HG03159 (cell line): Measurements from ENCODE around the gene SLC29A3.

Experiments
- ATAC-seq: cut with Tn5 transposase; IDR thresholded peaks from one replicate; pipeline ENCODE4 v1.9.1; 2021; ENCODE audit warnings: mild to moderate bottlenecking, moderate library complexity; ENCODE audit not compliant: unreplicated experiment

The SLC29A3 gene

DNA sequence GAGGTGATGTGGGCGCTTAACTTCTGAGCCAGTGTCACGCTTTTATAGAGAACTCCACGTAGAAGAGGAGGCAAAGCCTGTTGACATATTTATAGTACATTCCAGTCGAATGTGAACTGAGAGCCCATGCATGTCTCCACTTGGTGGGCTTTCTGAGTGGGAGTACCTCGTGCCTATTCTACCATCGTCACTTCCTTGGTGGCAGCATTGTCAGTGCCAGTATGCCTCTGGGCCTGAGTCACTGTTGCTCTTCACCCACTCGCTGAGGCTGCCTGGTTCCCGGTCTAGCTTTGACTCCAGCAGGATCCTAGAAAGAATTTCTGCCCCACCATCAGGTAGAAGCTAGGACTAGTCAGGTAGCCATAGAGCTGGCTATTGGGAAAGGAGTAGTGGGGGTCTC is 47.6 kb downstream of the SLC29A3 start:
- ATAC-seq = no peak

DNA sequence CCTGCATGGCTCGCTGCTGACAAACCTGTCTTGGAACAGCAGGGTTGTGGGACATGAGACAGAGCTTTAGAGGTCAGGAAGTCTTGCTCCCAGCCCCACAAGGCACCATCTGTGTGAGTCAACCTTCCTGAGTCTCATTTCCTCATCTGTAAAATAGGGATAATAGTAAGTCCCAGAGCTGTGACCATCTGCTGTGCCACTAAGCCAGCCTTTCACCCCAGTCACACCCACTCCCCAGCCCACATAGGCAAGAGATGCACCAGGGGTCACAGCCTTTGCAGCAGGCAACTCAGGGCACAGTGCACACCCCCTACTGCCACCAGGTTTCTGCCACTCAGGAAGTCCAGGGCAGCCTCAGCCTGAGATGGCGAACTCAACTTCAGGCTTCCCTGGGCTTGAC is 48.2 kb downstream of the SLC29A3 start:
- ATAC-seq = no peak

DNA sequence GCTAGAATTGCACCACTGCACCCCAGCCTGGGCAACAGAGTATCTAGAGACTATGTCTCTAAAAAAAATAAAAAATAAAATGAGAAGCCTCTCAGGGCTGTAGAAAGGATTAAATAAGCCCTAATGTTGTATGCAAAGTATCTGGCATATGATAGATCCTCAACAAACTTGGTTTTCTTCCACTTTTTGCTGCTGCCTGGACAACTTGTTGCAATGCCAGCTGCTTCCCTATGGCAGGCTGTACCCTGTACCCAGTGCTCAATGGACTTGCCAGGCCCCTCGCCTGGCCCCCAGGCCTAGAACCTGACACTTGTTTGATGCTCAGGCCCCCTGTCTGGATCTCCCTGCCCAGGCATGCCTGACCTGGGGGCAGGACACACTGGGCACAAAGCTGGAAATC is 49.1 kb downstream of the SLC29A3 start:
- ATAC-seq = no peak

DNA sequence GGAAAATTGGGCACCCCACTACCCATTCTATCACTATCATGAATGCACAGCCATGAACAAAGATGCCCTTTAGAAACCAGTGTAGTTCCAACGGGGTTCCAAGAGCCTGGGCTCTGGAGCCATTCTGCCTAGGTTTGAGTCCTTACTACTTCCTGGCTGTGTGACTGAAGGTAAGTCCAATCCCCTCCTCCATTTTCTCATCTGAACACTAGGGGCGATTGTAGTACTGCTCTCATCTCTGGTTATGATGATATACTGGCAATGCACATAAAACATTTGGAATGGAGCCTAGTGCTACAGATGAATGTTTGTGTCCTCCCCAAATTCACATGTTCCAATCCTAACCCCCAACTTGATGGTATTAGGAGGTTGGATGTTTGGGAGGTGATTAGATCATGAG is 49.6 kb downstream of the SLC29A3 start:
- no peak for ATAC-seq

DNA sequence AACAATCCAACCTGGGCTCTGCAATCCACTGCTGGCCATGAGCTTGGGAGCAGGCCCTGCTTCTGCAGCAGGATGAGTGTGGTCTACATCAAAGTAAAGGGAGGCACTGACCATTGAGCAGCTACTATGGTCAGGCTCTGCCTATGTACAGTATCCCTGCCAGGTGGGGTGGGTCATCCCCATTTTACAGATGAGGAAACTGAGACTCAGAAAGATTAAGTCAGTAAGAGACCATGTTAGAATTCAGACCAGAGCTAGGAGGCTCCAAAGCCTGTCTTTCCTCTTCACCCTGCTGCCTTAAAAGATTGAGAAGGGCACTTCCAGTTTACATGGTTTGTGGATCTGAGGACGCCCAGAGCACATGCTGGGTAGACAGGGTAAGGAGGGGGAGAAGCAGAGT is 50.5 kb downstream of the SLC29A3 start:
- ATAC-seq = no peak

DNA sequence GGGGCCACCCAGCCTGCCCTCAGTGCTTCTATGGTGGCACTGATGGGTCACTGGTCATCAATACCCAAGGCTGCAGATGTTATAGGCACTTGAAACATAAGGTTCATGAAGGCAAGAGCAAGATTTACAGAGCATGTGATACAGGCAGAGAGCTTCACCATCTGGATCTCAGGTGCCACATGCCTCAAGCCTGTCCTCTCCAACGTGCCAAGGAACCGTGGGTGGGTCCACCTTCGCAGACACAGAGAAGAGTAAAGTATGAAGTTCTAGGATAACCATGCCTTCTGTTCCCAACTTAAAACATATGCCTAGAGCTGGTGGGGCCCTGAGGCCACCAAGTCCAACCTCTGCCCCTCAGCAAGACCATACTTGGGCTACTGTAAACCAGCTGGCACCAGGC is 51.0 kb downstream of the SLC29A3 start:
- no peak for ATAC-seq

DNA sequence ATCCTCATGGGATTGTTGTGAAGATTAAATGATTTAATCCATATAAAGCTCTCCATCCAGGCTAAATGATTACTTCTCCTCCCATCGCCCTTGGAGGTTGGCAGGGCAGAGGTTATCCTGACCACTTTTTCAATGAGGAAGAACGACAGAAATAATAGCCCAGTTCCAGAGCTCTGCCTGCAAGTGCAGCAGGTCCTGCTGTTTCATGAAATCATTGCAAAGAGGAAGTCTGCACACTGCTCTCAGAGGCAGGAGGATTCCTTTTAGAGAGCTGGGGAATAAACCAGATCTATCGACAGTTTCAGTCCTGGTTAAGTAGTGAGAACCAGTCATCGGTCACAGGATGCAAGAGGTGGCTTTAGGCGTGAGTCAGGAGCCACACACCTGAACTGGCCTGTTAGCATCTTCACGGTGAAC is 52.7 kb downstream of the SLC29A3 start:
- ATAC-seq = peak; percentile 43

DNA sequence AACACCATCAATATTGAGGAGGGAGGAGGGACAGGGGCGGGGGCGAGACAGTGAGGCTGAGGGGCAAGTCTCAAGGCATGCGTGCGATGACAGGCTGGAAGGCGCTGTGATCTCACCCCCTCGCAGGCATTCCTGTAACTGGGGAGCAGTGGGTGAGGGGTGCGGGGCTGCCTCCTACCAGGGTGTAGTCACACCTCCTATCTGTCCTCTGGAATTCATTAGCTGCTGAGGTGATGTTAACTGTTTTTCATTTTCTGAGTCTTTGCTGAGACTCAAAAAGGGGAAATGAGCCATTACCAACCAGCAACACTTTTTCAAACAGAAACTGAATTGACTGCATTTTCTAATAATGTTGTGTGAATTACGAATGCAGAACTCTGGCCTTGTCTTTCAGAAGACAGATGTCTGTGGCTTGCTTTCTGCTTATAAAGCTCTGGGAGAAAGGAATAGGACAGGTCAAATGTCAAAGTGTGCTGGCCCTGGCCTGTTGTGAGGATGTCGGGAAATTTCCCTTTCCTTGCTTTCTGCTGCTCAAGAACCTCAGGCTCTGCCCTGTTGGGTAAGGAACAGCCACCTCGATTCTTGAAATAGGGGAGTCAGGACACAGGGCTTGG is 53.9 kb downstream of the SLC29A3 start:
- peak; percentile 46 for ATAC-seq

DNA sequence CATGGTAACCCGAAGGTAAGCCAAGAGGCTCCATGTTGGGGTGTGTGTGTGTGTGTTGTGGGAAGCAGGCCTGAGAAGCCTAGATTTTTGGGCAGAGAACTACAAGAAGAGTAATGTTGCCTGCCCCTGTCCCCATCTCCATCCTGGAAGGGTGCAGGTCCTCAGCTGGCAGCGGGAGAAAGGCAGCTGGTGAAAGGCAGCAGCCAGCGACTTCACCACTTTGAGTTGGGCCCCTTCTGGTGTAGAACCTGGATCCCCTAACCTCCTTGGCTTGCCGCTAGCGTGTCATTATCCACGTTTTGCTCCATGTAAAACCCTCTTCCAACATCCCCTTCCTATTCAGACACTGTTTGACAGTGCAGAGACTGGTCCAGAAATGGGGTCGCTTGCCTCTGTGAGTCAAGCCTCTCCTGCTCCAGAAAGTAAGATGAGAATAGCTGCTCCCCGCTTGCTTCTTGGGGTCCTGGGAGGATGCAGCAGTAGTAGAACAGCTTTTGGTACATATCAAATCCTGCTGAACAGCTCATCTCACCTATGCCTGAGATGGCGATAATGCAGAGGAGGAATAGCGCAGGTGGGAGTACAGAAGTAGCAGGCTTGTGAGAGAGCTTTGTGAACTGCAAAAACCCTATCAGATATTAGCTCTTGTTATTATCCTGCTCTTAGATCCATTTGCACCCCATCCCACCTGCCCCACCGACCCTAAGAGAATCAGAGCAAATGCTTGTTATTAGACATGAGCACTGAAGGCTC is 55.6 kb downstream of the SLC29A3 start:
- no peak for ATAC-seq

DNA sequence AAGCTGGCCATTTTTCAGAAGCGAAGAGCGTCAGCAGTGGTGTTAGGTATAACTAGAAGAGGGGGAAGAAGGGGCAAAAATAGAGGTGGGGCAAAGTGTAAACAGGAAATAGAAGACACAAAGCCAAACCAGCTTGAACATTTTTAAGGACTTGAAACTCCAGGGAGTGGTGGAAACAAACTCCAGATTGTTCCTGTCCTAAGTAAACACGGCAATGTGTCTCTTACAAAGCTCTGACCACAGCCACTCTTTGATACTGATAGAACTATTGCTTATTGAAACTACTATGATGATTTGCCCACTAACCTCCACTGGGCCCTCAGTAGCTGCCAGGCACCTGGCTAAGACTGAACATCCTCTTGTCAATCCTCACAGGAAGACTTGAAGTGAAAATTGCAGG is 56.9 kb downstream of the SLC29A3 start:
- ATAC-seq = no peak

DNA sequence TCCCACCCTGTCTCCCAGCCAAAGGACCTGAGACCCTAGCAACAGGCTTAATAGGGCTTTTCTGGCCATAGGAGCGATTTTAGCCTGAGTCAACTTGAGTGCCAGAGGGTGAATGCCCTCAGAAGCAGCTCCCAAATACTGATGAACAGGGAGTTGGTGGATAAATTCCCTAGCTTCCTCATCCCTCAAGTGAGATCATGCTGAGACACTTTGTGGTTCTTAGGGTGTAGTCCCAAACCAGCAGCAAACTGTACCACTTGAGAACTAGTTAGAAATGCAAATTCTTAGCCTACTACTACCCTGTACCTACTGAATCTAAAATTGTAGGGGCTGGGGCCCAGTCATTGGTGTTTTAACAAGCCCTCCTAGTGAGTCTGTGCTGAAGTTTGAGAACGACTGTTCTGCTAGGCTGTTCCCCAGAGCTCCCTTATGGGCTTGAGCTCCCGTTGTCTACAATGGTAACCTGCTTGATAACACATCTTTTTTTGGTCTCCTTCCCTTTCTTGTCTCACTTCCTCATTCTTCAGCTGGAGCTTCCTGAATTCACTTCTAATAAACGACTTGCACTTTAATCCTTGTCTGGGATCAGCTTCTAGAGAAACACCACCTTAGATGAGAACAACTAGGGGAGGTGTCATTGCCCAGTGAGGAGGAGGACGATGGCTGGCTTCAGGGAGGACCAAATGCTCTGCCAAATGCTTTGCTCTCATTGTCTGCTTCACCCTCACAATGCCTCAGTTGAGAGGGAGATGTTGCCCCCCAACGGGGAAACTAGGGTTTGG is 59.5 kb downstream of the SLC29A3 start:
- no peak for ATAC-seq

DNA sequence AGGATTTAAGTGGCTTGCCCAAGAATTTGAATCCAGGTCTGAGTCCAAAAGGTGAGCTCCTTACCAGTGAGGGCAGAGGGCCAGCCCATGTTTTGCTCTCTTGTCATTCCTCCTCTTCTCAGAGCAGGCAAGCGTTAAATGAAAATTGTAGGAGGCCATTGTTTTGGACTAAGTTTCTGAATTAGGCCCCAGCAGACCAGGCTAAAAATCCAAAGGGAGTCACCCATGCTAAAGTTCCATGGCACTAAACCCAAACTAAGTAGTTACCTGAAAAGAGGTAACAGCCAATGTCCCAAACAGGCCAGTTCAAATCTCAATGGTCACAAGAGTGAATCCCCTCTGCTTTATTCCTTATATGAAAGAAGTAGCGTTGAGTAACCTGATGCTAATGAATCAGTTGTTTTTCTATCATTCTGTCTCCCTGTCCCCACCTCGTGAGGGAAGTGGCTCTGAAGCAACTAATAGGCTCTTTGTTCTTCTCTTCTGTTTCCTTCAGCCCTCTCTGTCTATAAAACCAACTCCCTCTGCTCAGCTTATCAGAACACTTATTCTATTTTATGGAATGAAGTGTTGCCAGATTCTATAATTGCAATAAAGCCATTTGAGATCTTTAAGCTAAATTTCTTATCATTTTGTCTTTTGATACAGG is 60.2 kb downstream of the SLC29A3 start:
- no peak for ATAC-seq

DNA sequence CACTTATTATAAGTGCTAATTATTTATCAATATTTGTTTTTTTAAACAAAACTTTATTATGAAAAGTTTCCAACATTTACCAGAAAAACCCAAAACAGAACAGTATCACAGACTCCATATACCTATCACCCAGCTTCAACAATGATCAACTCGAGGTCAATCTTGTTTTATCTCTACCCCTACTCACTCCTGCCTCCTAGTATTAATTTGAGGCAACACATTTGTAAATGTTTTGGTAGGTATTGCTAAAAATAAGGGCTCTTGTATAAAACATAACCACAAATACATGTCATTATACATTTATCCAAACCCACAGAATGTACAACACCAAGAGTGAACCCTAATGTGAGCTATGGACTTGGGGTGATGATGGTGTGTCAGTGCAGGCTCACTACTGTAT is 61.8 kb downstream of the SLC29A3 start:
- ATAC-seq = no peak

DNA sequence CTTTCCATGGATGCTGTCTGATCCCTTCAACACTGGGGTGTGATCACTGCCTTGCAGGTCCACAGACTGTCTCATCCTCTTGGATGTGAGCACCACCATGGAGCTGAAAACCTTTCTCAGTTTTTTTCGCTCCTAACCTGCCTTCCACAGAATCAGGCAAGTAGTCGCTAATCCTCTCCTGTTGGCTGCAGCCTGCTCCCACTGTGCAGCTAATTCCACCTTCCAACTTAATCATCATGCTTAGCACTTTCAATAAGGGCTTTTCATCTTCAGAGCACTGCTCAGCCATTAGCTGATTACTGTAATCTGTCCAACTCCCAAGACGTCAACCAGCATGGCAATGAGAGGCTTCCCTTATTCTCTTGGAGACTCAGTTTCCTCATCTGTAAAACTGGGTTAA is 62.6 kb downstream of the SLC29A3 start:
- no peak for ATAC-seq

DNA sequence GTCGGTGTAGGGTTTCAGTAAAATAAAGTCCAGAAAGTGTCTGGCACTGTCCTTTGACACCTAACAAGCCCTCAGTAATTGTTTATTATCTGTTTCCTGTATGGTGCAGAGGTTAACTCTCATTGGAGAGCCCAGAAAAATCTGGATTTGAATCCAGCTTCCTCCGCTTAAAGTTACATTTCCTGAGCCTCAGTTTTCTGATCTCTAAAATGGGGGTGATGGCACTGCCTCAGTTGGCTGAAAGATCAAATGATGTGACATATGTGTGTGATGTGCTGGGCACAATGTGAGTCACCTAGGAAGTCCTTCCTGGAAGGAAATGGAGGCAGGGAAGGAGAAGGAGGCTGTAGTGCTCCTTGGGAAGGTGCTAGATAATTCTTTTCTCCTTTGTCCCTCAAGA is 63.0 kb downstream of the SLC29A3 start:
- ATAC-seq = no peak

DNA sequence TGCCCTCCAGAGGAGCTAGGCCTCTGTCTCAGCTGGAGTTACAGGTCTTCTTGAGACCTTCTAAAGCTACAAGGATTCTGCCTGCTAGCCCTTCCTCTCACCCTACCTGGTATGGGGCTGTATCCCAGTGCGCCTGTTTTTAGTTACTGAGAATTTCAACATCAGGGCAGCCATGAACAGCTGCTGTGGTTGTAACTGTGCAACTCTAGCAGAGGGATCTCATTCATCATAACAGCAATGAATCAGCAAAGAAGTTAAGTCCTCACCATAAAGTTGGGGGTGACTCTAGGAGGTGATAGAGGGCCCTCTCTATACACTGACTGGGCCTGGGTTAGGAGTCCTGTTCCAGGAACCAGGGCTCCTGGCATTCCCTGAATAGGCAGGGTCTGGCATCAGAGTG is 63.7 kb downstream of the SLC29A3 start:
- no peak for ATAC-seq

DNA sequence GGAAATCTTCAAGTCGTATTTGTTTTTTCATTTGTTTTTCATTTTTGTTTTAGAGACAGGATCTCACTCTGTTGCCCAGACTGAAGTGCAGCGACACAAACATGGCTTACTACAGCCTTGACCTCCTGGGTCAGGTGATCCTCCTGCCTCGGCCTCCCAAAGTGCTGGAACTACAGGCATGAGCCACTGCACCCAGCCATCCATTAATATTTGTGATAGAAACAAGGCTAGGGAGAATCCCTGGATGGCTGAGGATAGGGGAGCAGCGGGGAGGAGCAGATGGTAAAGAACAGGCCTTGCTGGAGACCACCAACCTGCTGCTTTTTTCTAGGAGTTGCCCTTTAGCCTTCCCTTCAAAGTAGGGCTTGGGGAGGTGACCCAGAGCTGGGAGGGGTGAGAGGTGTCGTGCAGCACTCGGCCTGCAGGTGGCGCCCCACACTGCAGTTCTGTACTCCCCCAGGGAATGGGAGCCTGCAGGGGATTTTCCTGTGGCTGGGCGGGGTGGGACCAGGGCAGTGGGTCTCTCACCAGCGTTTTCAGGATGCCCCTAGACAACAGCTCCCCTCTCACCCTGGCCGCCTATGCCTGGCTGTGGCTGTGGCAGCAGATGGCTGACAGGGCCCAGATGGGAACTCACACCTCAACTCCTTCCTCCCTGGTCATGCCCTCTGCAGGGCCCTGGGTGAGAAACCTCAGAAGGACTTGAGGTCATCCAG is 65.1 kb downstream of the SLC29A3 start:
- no peak for ATAC-seq

DNA sequence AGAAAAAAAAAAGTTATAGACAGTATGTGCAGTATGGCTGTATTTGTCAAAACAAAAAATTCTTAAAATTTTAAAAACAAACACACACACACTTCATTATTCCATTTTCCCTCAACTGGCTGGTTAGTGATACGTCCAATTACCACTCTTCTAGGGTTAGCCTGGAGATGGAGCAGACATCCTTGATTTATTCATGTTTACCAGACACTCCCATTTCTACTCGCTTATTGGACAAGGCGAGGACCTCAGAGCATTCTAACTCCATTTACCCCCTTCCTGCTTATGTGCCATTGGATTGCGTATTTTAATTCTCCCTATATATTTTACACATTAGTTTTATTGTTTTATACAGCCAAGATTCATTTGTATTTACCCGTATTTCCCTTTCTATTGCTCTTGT is 69.1 kb downstream of the SLC29A3 start:
- ATAC-seq = no peak

DNA sequence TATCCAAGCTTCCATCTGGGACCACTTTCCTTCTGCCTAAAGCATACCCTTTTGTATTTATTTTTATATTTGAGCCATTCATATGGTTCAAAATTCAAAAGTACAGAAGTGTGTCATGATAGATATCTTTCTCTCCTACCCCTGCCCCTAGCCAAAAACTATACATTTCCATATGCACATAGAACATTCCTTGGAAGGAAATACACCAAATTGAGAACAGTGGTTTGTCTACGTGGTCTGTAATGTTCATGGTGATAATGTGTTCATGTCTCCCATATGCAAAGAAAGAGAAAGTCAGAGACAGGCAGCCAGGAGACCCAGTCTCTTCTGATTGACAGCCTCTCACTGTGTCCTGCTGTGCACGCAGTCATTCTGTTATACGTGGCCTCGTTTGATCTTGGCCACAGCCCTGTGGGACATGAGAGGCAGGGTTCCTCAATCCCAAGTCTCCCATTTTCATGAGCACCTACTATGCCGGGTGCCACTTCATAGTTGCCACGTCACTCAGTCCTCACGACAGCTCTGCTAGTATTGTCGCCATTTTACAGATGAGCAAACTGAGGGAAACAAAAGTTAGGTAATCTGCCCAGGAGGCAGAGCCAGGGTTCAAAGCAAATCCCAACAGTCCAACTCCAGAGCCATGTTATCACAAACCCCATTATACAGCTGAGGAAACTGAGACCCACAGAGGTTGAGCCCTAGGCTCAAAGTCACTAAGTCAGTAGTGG is 69.7 kb downstream of the SLC29A3 start:
- no peak for ATAC-seq

DNA sequence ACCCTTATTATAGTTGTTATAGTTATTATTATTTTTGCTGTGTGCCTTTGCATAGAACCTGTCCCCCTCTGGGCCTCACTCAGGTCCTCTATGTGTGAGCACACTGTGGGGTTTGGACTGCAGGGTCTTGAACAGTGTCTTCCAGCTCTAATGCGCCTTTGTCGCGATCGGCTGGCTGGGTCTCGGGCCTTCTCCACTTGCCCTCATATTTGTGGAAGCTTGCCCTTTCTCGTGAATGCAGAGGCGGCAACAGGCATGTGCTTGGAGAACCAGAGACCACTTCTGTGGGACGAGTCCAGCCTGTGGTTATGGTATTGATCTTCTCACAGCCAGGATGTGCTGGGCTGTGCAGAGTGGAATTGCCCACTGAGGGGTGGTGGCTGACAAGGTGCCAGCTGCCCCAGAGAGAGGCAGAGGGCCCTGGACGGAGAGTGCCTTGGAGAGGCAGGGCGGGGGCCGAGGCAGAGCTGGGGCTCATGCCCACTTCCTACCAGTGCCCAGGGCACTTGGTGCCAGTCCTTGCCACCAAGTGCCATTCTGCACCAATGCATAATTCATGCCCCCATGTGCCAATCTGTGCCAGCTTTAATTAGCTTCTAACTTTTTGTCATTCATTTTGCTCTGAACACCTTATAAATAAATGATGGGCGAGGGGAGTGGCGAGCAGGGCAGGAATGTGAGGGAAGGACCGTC is 70.9 kb downstream of the SLC29A3 start:
- no peak for ATAC-seq
